Measurements from ENCODE around the gene GFOD1.

Gene GFOD1

DNA sequence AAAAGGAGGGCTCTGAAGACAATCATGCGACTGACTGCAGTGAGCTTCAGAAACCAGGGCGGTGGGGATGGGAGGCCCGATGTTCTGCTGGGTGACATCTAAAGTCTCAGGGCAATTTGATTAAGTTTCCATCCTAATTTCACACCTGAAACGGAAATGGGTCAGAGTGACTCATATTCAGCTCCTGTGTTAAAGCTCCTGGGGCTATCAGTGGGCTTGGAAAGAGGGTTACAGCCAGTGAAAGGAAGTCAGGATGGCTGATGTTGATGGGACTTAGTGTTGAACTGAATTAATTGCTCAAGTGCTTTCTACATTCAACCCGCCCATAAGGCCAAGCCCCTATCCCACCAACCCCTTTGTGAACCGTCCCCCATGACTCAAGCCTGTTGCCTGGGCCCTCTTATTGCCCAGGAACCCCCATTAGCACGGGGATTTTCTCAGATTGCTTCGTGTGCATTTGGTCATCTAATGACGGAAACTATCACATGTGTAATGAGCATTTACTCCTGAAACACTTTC lies 112.0 kb downstream of the GFOD1 start:
- DNase-seq (ENCODE audit: low spot score) = no peak

DNA sequence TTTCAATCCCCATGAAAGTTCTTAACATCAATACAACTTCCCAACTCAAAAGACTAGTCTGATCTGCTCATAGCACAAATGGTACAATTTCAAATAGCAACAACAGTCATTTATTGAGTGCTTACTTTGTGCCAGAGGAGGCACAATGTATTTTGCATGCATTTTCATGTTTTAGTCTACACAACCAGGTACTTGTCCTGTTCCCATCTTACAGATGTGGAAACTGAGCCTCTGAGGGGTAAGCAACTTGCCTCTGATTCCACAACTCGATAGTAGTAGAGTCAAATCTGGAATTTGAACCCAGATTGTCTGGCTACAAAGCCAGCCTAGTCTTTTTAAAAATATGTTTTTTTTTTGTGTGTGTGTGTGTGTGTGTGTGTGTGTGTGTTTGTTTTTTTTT lies 113.5 kb downstream of the GFOD1 start:
- no peak for DNase-seq (ENCODE audit: low spot score)

DNA sequence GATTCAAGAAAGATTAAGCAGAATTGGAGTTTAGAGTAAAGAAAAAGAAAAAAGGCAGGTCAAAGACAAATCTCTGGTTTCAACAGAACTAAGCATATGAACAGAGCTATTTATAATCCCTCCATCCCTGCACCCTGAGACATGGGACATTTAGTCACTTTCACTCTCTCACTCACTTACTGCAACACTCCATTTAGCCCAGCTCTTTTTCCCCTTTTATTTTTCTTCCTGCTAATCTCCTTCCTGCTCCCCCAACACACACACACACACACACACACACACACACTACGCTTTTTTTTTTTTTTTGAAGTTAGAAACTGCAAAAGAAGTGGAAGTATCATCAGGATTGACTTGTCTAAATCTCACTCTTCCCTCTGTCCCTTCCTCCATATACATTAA lies 113.9 kb downstream of the GFOD1 start:
- DNase-seq (ENCODE audit: low spot score) = no peak

DNA sequence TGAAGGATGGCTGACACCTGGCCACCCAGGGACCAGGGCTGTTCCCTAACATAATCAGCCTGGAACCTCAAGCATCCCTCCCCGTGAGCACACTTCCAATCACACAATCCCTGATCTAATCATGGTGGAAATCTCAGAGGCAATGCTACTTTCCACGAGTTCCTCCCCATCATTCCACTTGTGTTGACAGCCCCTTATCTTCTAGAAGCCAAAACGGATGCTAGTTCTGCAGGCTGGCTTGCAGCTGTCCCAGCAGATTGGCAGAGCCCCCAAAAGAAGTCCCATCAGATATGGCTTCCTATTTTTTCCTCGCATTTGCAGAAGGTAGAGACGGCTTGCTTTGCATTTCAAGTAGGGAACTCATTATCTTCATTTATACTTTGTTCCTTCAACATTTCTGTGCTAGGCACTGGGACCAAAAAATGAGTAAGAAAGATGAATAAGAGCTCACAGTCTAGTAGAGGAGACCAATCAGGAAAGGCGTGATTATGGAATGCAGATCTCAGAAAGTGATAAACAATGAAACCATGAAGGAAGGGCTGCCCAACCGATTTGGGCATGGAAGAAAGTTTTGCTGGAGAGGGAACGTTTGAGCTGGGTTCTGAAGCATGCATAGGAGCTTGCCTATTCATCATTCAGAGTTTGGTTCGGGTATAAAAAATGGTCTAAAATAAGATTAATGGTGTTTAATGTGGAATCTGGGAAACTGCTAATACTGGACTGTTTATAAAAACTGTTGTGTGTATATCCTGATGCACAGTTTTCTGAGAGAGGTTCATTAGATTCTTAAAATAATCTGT lies 114.5 kb downstream of the GFOD1 start:
- DNase-seq (ENCODE audit: low spot score) = no peak

DNA sequence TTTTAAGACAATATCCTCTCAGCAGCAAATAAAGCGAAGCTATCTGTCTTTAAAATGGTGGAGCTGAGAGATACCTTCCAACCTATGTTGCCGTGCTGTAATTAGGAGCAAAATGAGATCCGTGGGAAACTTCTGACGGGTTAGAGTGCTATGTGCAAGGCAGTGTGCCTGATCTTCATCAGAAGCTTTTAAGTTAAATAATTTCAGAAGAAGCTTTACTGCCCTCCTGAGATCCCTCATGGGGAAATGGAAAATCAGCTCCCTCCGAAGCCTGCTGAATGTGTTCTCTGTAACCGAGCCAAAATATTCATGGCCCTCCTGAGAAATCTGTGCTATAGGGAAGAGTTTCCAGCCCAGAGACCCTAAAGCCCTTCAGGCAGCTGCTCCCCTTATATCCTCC lies 115.3 kb downstream of the GFOD1 start:
- no peak for DNase-seq (ENCODE audit: low spot score)

DNA sequence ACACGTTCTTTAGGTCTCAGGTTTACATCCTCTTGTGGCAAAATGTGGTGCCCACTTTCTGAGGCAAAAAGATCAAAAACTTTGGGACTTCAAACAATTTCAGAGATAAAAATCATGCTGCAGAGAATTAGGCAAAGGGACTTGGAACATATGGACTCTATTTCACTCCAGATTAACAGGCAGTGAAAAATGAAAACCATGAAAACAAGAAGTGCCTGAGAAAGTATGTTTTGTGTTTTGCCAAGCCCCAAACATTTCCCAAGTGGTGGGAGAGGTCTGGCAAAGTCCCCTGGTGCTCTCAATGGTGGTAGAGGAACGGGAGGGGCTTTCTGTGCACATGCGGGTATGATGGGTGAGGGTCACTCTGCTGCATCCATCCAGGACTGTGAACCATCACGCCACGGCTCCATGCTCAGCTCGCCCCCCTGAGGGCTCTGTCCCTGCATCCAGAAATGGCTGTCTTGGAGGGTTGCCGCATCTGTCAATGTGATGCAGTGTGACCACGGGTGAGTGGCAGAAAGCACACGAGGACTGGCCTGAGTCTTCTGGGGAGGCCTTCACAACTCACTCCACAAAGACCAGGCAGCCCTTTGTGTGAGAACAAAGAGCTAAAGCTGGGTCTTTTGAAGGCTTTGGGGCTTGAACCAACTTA lies 115.9 kb downstream of the GFOD1 start:
- DNase-seq (ENCODE audit: low spot score) = no peak

DNA sequence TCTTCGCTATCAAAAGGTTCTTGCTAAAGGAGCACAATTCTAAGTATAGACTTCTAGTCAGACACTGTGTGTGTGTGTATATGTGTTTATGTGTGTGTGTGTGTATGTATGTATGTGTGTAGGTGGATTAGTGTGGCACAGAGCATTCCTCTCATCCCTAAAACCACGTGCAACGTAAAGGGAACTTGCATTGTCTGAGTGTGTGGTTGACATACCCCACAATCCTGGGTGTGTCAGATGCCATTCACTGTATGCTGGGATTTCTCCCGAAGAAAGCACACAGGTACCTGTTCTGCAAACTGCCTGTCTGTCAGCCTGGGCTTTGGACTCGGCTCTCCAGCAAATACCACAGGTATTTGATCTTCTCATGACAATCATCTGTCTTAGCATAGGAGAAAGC lies 116.8 kb downstream of the GFOD1 start:
- DNase-seq (ENCODE audit: low spot score) = no peak

DNA sequence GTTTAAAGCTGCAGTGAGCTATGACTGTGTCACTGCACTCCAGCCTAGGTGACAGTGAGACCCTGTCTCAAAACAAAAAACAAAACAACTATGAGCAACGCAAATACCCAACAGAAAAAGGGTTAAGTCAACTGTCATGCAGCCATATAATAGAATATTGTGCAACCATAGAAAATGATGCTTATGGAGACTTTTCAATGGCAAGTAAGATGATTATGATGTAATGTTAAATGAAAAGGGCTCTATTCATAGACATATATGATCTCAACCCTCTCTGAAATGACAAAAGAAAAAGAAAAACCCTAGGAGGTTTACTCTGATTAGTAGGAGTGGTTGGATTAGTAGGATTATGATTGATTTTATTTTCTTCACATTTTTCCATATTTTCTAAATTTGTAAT lies 117.8 kb downstream of the GFOD1 start:
- no peak for DNase-seq (ENCODE audit: low spot score)

DNA sequence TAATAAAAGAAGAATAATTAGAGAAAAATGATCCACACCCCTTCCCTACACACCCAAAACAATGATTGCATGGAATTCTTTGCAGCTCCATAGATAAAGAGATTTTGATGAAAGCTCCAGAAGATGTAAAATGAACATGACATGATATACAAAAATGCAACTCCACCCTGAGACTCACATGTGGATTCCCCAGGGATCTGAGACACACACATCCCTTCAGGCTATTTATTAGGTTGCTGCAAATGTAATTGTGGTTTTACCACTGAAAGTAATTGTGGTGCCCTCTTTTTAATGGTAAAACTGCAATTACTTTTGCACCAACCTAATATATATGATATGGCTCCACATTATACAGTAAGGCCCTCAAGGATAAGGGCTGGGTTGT lies 118.7 kb downstream of the GFOD1 start:
- DNase-seq (ENCODE audit: low spot score) = no peak

DNA sequence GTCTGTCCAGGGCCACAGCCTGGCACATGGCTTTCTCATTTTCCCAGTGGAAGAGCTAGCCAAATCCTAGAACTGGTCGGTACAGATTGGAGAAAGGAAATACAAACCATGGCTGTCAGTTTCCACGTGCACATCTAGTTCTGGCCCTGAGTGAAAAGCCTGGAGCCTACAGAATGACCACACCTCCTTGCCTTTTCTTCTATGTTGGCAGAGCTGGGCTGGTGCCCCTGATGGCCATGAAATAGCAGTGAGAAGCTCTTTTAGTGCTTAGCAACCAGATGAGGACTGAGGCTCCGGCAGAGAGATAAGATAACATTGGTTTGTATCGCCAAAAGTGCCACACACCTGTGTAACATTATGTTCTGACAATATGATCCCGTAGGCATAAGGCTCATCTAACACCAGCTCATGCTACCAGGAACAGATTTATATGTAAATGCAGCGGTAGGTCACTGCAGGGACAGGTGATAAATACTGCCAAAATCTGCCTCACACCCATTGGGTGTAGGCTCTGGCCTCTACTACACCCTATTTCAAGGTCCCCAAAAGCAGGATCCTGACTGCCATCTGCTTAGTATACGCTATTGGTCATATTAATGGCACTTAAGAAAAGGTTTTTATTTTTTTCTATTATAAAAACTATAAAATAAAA lies 119.2 kb downstream of the GFOD1 start:
- DNase-seq (ENCODE audit: low spot score) = no peak

DNA sequence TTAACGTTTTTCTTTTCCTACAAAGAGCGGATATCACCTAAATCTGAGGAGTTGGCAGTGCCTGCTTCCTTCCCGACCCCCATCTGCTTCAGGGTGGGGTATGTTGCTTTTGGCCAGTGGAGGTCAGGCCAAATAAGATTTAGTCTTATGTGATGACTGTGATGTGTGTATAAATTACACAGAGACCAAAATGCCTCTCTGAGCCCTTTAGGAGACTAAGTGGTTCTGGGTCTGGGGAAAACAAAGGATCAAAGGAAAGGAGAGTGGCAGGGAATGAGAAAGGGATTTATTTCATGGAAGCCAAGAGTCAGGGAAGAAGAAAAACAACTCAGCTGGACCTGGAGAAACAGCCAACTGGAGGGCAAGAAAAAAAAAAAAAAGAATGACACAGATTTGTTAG lies 120.0 kb downstream of the GFOD1 start:
- no peak for DNase-seq (ENCODE audit: low spot score)

DNA sequence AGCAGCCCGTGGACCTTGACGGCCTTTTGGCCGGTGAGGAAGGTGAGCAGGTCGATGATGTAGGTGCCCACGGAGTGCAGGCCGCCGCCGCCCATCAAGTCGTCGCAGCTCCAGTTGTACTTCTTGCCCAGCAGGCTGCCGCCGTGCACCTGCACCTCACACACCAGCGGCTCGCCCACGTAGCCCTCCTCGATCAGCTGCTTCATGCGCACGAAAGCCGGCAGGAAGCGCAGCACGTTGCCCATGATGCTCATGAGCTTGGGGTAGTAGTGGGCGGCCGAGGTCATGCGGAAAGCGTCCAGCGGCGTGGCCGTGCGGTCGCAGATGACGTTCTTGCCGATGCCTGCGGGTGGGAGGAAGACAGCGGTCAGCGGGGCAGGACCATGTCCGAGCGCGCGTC lies 122.1 kb downstream of the GFOD1 start:
- no peak for DNase-seq (ENCODE audit: low spot score)

DNA sequence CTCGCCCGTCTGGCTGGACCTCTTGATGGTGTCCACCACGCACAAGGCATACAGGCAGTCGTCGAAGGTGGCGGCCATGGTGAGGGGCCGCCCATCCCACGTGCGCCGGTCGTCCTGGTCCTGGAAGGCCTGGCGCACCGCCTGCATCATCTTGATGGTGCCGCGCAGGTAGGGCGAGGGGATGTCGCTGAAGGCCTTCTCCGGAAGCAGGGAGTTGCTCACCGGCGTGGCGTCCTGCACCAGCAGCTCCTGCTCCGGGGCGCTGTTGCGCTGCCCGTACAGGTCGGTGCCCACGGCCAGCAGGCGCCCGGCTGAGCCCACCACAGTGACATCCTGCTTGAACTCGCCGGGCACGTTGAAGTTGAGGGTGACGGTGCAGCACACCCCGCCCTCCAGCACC lies 122.6 kb downstream of the GFOD1 start:
- no peak for DNase-seq (ENCODE audit: low spot score)

DNA sequence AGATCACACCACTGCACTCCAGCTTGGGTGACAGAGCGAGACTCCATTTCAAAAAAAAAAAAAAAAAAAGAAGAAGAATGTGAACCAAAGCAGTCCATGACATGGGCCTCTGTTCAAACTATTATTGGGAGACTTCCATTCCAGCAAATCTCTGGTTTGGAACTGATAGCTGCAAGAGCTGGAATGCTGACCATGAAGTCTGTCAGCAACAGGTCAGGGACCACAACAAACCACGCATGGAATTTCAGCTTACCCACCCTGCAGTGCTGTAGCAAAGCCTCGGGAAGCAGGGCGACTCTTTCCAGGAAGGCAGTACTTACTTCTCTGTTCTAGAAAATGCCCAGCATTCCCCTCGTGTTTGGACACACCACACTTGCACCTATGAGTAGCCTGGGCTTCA lies 125.0 kb downstream of the GFOD1 start:
- DNase-seq (ENCODE audit: low spot score) = peak; percentile 80

DNA sequence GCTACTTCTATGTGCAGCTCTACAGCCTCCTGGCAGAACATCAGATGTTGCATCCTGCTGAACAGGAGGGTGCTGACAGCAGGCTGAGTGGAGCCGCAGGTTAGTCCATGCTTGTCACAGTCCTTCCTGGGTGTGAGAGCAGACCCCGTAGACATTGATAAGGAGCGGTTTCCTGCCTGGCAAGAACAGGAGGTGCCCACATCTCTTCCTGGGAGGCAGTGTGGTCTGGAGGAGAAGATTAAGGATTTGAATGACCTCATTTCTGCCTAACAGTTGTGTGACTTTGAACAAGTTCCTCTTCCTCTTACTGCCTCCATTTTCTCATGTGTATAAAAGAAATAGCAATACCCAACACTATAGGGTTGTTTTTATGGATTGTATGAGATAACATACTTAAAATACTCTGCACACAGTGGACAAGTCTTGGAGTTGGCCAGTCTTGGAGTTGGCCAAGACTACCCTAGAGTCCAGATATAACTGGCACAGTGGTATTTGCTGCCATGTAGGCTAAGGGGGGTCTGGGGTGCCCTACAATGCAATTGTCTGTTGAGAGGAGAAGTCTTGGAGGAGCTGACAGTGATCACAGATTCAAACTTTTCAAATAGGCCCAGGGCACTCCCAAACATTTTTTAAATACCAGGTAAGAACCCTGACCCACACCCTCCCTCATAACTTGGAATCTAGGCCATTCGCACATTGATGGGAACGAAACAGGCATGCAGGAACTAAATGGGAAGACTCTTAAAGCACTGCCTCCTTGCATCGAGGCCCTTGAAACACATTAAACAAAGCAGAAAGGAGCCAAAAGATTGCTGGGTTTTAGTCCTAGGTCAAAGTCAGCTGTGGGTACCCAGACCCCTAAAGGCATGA lies 126.5 kb downstream of the GFOD1 start:
- DNase-seq (ENCODE audit: low spot score) = no peak

DNA sequence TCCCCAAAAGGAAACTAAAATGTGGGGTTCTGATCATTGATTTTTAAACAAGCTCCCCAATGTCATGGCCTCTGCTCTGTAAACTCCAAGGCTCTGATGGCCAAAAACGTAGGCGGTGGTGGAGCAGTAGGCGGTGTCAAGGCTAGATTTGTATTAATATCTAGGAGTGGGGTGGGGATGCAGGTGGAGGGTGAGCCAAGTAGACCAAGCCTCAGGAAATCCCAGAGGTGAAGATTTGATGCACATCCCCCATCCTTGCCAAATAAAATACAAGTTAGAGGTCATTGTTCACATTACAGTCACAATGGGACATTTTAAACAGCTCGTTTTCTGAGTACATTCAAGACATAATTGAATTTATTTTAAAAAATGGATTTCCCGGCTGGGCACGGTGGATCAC lies 128.1 kb downstream of the GFOD1 start:
- no peak for DNase-seq (ENCODE audit: low spot score)

DNA sequence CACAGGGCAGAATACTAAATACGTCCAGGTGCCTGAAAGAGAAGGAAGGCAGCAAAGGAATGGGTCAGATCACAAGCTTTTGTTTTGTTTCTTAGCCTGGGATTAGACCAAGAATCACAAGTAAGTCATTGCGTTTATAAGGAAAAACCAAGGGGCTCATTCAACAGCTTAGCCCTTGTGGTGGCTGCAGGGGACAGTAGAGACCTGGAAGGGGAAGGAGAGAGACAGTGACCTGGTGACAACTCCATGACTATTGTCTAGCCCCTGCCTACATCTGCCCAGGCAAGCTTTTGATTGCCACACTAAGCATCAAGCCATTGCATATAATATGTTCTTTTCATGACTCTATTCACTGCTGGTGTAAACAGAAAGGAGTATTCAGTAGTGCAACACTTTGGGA lies 128.9 kb downstream of the GFOD1 start:
- DNase-seq (ENCODE audit: low spot score) = no peak

DNA sequence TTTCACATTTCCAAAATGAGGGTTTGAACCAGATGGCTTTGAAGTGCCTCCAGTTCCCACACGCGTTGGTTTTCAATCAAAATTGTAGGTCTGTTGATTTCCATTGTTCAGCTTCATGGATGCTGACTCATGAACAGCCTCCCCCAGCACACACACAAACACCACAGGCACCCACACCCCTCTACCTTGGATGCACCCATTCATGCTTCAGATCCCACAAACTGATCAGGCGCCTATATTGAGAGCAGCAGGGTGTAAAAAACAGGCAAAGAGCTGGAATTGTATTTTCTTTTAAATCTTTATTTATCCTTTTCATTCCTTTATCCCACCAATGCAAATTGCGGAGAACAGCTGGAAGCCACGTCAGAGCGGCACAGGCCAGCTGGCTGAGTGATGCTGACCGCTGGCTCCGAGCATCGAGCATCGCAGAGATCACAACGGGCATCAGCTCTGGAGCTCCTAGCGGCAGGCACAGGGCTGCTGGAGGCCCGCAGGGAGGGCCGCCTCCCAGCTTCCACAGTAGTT lies 129.8 kb downstream of the GFOD1 start:
- DNase-seq (ENCODE audit: low spot score) = peak; percentile 84

DNA sequence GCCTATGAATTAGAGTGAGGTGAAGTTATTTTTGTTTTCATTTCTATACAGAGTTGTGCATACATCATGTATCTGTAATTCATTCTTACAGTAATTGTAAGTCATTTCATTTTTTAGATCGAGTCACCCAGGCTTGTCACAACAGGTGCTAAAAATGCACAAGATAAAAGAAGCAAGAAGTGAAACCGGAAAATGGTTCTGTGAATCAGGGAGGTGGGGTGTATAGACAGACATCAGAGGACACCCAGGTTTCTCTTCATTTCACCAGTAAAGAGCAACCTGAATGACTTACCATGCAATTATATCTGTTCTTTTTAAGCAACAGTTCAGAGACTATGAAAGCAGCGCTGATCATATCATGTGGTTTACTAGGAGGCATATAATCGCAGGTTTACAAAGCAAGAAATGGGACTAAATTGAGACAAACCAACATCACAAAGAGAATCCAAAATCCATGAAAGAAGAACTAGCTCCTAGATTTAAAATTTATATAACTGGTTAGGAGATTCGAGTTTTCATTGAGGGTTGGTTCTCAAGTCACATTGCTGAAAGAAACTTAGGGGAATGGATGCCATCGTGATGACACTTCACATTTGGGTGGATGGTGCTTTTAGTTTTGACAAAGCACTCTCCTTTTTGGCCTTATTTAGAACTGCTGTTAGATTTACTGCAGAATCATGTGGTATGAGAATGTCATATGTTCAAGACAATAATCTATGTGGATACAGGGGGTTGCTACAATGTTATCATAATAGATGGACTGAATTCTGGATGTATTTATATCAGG lies 131.2 kb downstream of the GFOD1 start:
- no peak for DNase-seq (ENCODE audit: low spot score)

DNA sequence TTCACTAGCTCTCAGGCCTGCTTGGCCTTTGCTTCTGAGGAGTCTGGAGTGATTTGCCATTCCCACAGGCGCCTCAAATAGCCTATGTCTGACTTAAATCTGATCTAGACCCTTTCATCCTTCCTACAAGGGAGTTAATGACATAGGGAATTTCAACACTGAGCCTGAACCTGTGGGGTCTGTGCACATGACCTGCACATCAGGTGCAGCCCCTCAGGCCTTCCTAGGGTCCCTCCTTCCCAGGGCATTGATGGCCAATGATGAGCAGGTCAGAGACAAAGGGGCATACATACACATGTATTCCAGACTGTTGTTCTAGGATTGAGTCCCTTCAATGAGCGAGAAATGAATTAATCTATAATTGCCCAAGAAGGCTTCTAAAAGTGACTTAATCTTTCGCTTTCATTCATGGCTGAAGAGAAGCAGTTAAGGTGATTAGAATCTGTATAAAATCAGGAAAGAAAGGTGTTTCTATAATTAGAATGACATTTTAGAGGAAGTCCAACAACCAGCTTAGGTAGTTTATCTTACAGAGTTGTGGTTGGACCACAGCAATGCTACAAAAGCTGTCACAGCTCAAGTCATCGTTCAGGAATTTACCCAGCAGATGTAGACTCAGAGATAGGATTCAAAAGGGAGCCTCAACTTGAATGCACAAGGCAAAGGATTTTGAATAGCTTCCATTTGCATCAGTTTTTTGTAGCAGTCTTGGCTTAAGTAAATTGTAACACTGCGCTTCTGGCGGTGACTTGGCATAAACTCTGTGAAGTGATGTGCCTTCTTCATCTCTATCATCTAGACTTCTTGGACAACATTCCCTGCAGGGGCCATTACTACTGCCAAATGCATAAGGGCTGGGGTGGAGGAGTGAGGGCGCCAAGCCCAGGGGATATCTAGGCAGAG lies 132.1 kb downstream of the GFOD1 start:
- DNase-seq (ENCODE audit: low spot score) = peak; percentile 74

Measured in AG08396 (cell line).